Activated T-helper 9 cell treated with anti-CD3 and anti-CD28 coated beads, Interleukin-2, amount 50 U/mL, for 16 hours (primary cell): Measurements from ENCODE around the gene WWP2.

ENCODE experiments used
- DNase-seq: peaks from one replicate; pipeline ENCODE4 v3.0.0-alpha.2; 2020; ENCODE audit warnings: low read depth

WWP2 gene

GRCh38 chr16:69859105-69859989 lies 97.2 kb downstream of the WWP2 start:
- DNase-seq, result no peak

- no peak for DNase-seq
Measured at GRCh38 chr16:69860233-69861231, 98.4 kb downstream of the WWP2 start.

GRCh38 chr16:69861292-69862030 lies 99.3 kb downstream of the WWP2 start:
- no peak for DNase-seq

- DNase-seq, result no peak
Measured at GRCh38 chr16:69863401-69864281, 101.5 kb downstream of the WWP2 start.

- no peak for DNase-seq
Measured at GRCh38 chr16:69865701-69866100, 103.6 kb downstream of the WWP2 start.

- no peak for DNase-seq
Measured at GRCh38 chr16:69867784-69868560, 105.8 kb downstream of the WWP2 start.

GRCh38 chr16:69870761-69871160 lies 108.6 kb downstream of the WWP2 start:
- DNase-seq, result no peak

- DNase-seq, result no peak
Measured at GRCh38 chr16:69871708-69872107, 109.6 kb downstream of the WWP2 start.

GRCh38 chr16:69872888-69873287 lies 110.8 kb downstream of the WWP2 start:
- no peak for DNase-seq

- DNase-seq, result no peak
Measured at GRCh38 chr16:69873783-69874182, 111.7 kb downstream of the WWP2 start.

- DNase-seq, result no peak
Measured at GRCh38 chr16:69874271-69874670, 112.1 kb downstream of the WWP2 start.

GRCh38 chr16:69880640-69881133 lies 118.6 kb downstream of the WWP2 start:
- no peak for DNase-seq

GRCh38 chr16:69881141-69881540 lies 119.0 kb downstream of the WWP2 start:
- DNase-seq, result no peak

- no peak for DNase-seq
Measured at GRCh38 chr16:69883744-69884143, 121.6 kb downstream of the WWP2 start.

GRCh38 chr16:69885722-69886121 lies 123.6 kb downstream of the WWP2 start:
- no peak for DNase-seq

GRCh38 chr16:69886726-69887125 lies 124.6 kb downstream of the WWP2 start:
- DNase-seq, result no peak

GRCh38 chr16:69888005-69888590 lies 126.0 kb downstream of the WWP2 start:
- no peak for DNase-seq

- DNase-seq, result no peak
Measured at GRCh38 chr16:69889295-69889964, 127.3 kb downstream of the WWP2 start.
